ENCODE measurements around the gene CYP26C1.

Gene CYP26C1

GRCh38 chr10:93070378-93071176, 10.0 kb downstream of the CYP26C1 start:
- Mint-ChIP-seq H3K27ac (peak overlapping the region; percentile 6), H3K4me3 (no peak overlapping the region), H3K36me3 (ENCODE audit: low read depth) (no peaks in the 10 kb centered on the region), H3K27me3 (peaks cover 80% of the 10 kb centered on the region), H3K9me3 (no peaks in the 10 kb centered on the region), H3K4me1 (ENCODE audit: low read depth) (peaks cover 28% of the 10 kb centered on the region)

GRCh38 chr10:93071177-93071472, 10.5 kb downstream of the CYP26C1 start:
- H3K27ac Mint-ChIP-seq = peak overlapping the region; percentile 6
- no peaks in the 10 kb centered on the region for H3K36me3 Mint-ChIP-seq (ENCODE audit: low read depth)
- H3K27me3 Mint-ChIP-seq = peaks cover 83% of the 10 kb centered on the region
- no peaks in the 10 kb centered on the region for H3K9me3 Mint-ChIP-seq
- H3K4me3 Mint-ChIP-seq = no peak overlapping the region
- peaks cover 31% of the 10 kb centered on the region for H3K4me1 Mint-ChIP-seq (ENCODE audit: low read depth)

- Mint-ChIP-seq H3K27me3 (peaks cover 83% of the 10 kb centered on the region), H3K4me1 (ENCODE audit: low read depth) (peaks cover 31% of the 10 kb centered on the region), H3K27ac (no peak overlapping the region), H3K9me3 (no peaks in the 10 kb centered on the region), H3K36me3 (ENCODE audit: low read depth) (no peaks in the 10 kb centered on the region), H3K4me3 (peak overlapping the region; percentile 23)
Observed at GRCh38 chr10:93071674-93072224, 11.2 kb downstream of the CYP26C1 start.

- H3K36me3 Mint-ChIP-seq (ENCODE audit: low read depth) = no peaks in the 10 kb centered on the region
- peaks cover 82% of the 10 kb centered on the region for H3K27me3 Mint-ChIP-seq
- H3K9me3 Mint-ChIP-seq = no peaks in the 10 kb centered on the region
- H3K4me3 Mint-ChIP-seq = peak overlapping the region; percentile 51
- peak overlapping the region; percentile 23 for H3K27ac Mint-ChIP-seq
- peaks cover 31% of the 10 kb centered on the region for H3K4me1 Mint-ChIP-seq (ENCODE audit: low read depth)
Observed at GRCh38 chr10:93072225-93072712, 11.7 kb downstream of the CYP26C1 start.

GRCh38 chr10:93072713-93073538, 12.3 kb downstream of the CYP26C1 start:
- H3K4me1 Mint-ChIP-seq (ENCODE audit: low read depth) = peaks cover 31% of the 10 kb centered on the region
- H3K36me3 Mint-ChIP-seq (ENCODE audit: low read depth) = no peaks in the 10 kb centered on the region
- peaks cover 81% of the 10 kb centered on the region for H3K27me3 Mint-ChIP-seq
- no peaks in the 10 kb centered on the region for H3K9me3 Mint-ChIP-seq
- peak overlapping the region; percentile 51 for H3K4me3 Mint-ChIP-seq
- no peak overlapping the region for H3K27ac Mint-ChIP-seq

GRCh38 chr10:93073539-93074146, 13.0 kb downstream of the CYP26C1 start, which contains the start of gene CYP26A1:
Gene CYP26A1, plus strand, starts transcription at chr10:93073893. Its CDS starts 42 bp downstream, at chr10:93073935.
- Mint-ChIP-seq H3K36me3 (ENCODE audit: low read depth) (no peaks in the 10 kb centered on the region), H3K4me3 (peak within 1 kb of the TSS; percentile 70), H3K4me1 (ENCODE audit: low read depth) (peaks cover 27% of the 10 kb centered on the region), H3K27me3 (peaks cover 81% of the 10 kb centered on the region), H3K27ac (no peak within 1 kb of the TSS), H3K9me3 (no peaks in the 10 kb centered on the region)

- Mint-ChIP-seq H3K27ac (no peak overlapping the region), H3K4me3 (peak overlapping the region; percentile 70), H3K27me3 (peaks cover 76% of the 10 kb centered on the region), H3K9me3 (no peaks in the 10 kb centered on the region), H3K4me1 (ENCODE audit: low read depth) (peaks cover 26% of the 10 kb centered on the region), H3K36me3 (ENCODE audit: low read depth) (no peaks in the 10 kb centered on the region)
Observed at GRCh38 chr10:93074147-93074596, 13.6 kb downstream of the CYP26C1 start.

GRCh38 chr10:93074597-93075368, 14.2 kb downstream of the CYP26C1 start:
- H3K9me3 Mint-ChIP-seq = no peaks in the 10 kb centered on the region
- no peak overlapping the region for H3K27ac Mint-ChIP-seq
- peak overlapping the region; percentile 70 for H3K4me3 Mint-ChIP-seq
- peaks cover 79% of the 10 kb centered on the region for H3K27me3 Mint-ChIP-seq
- no peaks in the 10 kb centered on the region for H3K36me3 Mint-ChIP-seq (ENCODE audit: low read depth)
- peaks cover 26% of the 10 kb centered on the region for H3K4me1 Mint-ChIP-seq (ENCODE audit: low read depth)

- H3K9me3 Mint-ChIP-seq = no peaks in the 10 kb centered on the region
- peak overlapping the region; percentile 15 for H3K4me3 Mint-ChIP-seq
- peaks cover 76% of the 10 kb centered on the region for H3K27me3 Mint-ChIP-seq
- peaks cover 28% of the 10 kb centered on the region for H3K4me1 Mint-ChIP-seq (ENCODE audit: low read depth)
- no peaks in the 10 kb centered on the region for H3K36me3 Mint-ChIP-seq (ENCODE audit: low read depth)
- no peak overlapping the region for H3K27ac Mint-ChIP-seq
Observed at GRCh38 chr10:93075369-93076221, 15.0 kb downstream of the CYP26C1 start.

- Mint-ChIP-seq H3K27ac (no peak overlapping the region), H3K4me1 (ENCODE audit: low read depth) (peaks cover 28% of the 10 kb centered on the region), H3K4me3 (no peak overlapping the region), H3K9me3 (no peaks in the 10 kb centered on the region), H3K36me3 (ENCODE audit: low read depth) (no peaks in the 10 kb centered on the region), H3K27me3 (peaks cover 78% of the 10 kb centered on the region)
Observed at GRCh38 chr10:93076871-93077270, 16.3 kb downstream of the CYP26C1 start.

- H3K27ac Mint-ChIP-seq = no peak overlapping the region
- peaks cover 21% of the 10 kb centered on the region for H3K4me1 Mint-ChIP-seq (ENCODE audit: low read depth)
- H3K27me3 Mint-ChIP-seq = peaks cover 70% of the 10 kb centered on the region
- H3K36me3 Mint-ChIP-seq (ENCODE audit: low read depth) = no peaks in the 10 kb centered on the region
- no peaks in the 10 kb centered on the region for H3K9me3 Mint-ChIP-seq
- no peak overlapping the region for H3K4me3 Mint-ChIP-seq
Observed at GRCh38 chr10:93077860-93078337, 17.3 kb downstream of the CYP26C1 start.

GRCh38 chr10:93079663-93080349, 19.2 kb downstream of the CYP26C1 start:
- Mint-ChIP-seq H3K4me3 (no peak overlapping the region), H3K4me1 (ENCODE audit: low read depth) (peaks cover 14% of the 10 kb centered on the region), H3K27ac (no peak overlapping the region), H3K9me3 (no peaks in the 10 kb centered on the region), H3K36me3 (ENCODE audit: low read depth) (no peaks in the 10 kb centered on the region), H3K27me3 (peaks cover 63% of the 10 kb centered on the region)
